Lower leg skin (tissue), 3 donors: ENCODE results near the gene KRT7.

Experiments used
- CTCF ChIP-seq, 3 donors: fragments of 450-650 bp; IDR thresholded peaks; one replicate each; pipeline ENCODE4 v1.5.1; 2016; ENCODE audit warnings: antibody characterized with exemption in 3 of 3, mild to moderate bottlenecking in 3 of 3, moderate library complexity in 2 of 3
- POLR2A ChIP-seq, 2 donors: fragments of 450-650 bp; IDR thresholded peaks; one replicate each; pipeline ENCODE4 v1.6.1; 2016 to 2017; ENCODE audit warnings: antibody characterized with exemption in 2 of 2, mild to moderate bottlenecking in 1 of 2, moderate library complexity in 1 of 2

GRCh38 chr12:52238916-52239646 is 6.0 kb downstream of the KRT7 start:
- TF ChIP-seq CTCF (IDR thresholded peaks at IDR 0.05) (no peak), POLR2A (IDR thresholded peaks at IDR 0.05) (no peak)
